Hindlimb muscle (tissue), 1 donor: ENCODE results near the gene COMMD6. TPM values are rescaled to one million over a fixed set of nuclear protein-coding genes. Genes with fewer than 3 reads are reported as not detected.
"Not testable (repeated sequence)": the region's sequence is repeated elsewhere in the genome, so short reads cannot be mapped to it uniquely, and the experiment has no call there.

Source experiments
- DNase-seq: peaks from one replicate; pipeline ENCODE4 v3.0.0-alpha.2; 2013
- polyA plus RNA-seq: library from polyadenylated mRNA; unstranded; fragments of 120-200 nt; gene quantifications from one replicate; pipeline ENCODE4 v1.2.1, GENCODE V29; 2013; ENCODE audit not compliant: insufficient read length

COMMD6 gene
- polyA plus RNA-seq, result 161 TPM

DNA sequence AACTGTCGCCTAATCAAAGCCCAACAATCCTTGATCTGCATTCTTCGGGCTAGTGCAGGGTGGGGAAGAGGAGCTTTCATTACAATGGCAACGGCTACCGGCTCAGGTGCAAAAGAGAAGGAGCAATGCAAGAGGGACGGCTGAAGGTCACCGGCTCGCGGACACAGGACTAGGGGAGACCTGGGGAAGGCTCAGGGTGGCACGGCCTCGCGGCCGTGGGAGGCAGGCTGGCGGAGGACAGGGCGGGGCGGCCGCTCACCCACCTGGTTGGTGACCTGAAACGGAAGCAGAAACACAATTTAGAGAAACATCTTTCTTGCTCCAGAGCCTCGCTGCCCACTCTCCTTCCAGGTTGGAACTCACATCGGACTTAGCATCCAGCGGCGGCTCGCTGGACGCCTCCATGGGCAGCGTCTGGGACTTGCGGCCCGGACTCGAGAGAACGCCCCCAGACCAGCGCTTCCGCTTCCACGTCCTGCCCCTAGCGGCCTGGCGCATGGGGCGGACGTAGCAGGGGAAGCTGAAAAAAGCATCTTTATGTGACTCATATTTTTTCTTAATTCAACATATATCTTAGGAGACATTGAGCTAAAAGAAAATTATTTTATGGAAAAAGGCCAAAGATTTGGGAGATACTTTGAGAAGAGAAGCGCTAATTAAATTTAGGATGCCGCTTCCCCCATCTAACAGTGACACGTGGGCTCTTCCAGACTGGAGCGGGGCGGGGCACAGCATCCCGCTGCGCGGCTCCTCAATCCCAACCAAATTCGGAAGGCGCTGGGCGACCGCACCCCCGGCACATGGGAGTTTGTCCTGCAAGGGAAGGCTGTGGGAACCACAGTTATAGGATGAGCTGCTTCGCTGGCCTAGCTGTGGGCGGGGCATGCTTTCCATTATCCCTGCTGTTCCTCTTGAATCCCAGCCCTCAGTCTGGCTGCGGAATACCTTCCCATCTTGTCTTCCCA, at the start of gene COMMD6:
COMMD6 (minus strand) TSS at position 441 of the 965 bp plus-strand sequence; CDS start at position 405, 36 bp downstream.
- peak; percentile 84 for DNase-seq

DNA sequence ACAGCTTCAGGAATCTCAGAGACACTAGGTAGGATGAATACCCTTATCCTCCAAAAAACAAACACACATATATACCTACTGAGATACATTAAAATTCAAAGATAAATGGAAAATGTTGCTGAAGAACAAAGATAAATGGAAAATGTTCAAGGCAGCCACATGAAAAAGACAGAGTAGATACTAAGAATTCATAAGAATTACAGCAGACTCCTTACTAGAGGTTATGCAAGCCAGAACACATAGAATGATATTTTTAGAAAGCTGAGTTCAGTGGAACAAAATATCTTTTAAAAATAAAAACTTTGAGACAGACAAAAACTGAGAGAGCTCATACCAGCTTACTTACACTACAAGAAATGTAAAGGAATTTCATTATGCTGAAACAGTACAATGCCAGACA, 47.5 kb upstream of the COMMD6 start:
- no peak for DNase-seq

DNA sequence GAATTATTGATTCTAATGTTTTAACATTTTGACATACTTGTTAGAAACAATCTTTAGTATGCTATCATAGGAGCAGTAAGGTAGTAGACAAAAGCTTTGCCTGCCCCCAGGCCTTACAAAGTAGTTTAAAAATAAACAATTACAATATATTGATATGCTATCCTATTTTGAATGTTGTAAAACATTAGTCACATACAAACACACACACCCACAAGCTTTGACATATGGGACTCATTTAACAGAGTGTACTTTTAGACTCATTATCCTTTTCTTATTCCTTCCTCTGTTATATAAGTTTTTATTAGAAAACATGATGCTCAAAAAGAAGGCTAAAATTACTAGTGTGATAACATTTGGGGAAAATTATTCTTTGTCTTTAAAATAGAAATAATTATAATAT, 45.5 kb upstream of the COMMD6 start:
- DNase-seq, result no peak

DNA sequence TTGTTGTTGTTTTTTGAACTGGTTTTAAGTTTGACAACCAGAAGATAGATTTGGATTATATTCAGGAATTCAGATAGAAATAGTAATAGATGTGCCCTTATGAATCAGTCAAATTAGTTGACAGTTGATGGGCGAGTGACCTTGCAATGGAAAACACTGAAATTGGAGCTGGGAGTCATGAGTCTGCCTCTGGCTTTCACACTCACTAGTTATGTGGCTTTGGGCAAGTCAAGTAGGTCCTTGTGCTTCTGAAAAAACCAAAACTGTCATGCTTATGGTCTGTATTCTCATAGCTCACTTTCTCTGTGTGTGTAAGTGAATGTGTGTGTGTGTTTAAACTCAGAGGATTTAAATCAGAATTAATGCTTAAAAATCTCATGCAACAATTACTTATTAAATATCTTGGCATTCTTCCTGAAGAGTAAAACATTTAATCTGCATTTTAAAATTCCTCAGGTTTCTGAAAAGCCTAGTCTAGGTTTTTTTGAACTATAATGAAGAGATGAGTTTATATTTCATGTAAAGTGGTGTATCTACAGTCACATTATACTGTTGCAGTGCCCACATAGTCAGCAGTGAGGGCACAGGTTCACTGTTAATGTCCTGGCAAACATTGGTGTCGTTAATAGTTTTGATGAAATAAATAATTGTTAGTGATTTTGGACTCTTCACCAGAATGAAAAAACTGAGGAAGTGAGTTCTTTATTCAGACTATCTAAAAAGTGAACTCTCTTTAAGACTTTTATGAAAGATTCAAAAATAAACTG, 44.4 kb upstream of the COMMD6 start:
- DNase-seq, result peak; percentile 23

DNA sequence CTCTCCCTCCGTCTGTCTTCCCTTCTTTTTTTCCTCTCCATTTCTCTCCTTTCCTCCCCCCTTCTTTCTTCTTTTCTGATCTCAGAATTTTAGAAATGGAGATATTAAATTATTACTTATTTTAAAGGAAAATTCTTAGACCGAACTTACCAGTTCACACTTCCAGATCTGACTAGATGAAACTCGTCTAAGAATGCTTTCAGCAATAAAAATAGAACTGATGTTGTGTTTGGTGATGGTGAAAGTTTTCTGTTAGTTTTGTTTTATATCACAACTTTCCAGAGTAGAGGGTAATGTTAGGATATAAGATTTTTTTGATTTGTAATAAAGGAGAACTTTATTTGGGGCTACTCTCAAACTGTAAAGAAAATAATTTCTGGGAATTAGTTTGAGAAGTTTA, 41.9 kb upstream of the COMMD6 start:
- DNase-seq, result no peak

DNA sequence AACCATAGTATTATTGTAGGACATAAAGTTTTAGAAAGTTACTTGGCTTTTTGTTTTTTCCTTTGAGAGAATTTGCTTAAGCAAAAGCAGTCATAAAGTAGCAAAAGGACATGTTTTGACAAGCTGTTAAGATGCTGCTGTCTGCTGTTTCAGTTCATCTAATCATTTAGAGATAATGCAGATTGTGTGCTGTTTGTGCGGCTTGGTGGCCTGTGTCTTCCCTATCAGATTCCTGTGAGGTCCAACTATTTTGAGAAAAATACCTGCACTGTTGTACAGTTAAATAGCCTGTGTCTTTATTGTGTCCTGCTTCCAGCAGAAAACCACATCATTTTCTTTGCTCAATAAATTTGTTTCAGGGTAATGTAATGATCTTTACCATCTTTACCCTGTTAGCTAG, 31.9 kb upstream of the COMMD6 start:
- no peak for DNase-seq

DNA sequence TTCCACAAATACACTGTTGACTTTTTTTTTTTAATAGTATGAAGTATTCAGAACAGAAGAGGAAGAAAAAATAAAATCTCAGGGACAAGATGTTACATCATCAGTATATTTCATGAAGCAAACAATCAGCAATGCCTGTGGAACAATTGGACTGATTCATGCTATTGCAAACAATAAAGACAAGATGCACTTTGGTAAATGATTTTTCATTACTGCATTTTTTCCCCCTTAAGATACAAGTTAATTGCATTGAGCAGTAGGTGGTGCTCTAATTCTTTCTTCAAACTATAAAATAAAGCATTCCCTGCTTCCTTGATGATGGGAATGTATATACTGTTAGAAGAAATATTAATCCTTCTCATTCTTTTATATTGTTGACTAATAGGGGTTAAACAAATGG, 29.0 kb upstream of the COMMD6 start:
- DNase-seq, result no peak

DNA sequence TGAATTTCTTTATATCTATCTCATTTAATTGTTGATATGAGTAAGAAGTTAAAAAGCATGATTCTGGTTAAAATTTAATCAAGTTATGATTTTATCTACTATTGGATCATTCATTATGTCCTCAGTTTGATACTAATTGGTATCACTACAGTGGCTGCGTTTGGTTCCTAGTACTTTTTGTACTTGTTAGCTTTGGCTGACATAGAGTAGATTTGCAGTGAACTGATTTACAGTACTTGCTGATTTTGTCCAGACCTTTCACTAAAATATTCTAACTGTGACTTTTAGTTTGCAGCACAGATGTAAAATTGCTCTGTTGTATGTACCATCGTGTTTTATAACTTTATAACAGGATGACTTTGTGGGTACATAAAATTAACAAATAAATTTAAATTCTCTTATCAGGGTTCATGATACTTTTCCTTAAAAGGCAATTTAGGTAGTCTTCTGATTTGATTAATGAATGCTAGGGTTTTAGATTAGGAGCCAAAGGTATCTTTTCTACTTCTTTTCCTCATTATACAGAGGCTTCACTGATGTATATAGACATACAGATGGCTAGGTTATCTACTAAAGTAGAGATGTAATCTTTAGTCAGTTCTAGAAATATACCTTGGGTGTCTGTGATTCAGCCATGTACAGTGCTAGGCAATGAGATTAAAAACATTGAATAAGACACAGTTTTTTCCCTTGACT, 20.7 kb upstream of the COMMD6 start:
- DNase-seq, result no peak

DNA sequence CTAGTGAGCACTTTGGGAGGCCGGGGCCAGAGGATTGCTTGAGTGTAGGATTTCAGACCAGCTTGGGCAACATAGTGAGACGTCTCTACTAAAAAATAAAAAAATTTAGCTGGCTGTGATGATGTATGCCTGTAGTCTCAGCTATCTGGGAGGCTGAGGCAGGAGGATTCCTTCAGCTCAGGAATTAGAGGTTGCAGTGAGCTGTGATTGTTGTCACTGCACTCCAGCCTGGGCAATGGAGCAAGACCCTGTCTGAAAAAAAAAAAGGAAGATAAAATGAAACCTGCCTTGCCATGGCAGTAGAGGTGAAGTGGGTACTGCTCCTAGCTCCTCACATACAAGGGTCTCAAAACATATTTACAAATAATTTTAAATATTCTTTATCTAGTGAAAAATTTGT, 19.3 kb upstream of the COMMD6 start:
- DNase-seq, result no peak

DNA sequence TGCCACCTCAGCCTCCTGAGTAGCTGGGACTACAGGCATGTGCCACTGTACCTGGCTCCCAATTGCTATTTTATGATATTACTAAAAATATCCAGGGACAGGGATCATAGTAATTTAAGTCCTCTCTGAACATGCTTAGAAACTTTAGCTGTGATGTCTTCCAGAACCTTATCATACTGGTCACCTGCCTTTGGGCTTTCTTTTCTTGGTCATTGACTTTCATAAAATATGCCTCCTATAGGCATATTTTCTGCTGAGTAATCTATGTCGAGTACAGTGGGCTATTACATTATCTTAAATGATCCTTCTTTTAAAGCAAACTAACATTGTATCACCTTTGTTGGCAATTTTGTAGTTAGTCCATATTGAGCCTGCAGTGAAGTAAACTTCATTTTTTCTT, 18.2 kb upstream of the COMMD6 start:
- DNase-seq, result no peak

DNA sequence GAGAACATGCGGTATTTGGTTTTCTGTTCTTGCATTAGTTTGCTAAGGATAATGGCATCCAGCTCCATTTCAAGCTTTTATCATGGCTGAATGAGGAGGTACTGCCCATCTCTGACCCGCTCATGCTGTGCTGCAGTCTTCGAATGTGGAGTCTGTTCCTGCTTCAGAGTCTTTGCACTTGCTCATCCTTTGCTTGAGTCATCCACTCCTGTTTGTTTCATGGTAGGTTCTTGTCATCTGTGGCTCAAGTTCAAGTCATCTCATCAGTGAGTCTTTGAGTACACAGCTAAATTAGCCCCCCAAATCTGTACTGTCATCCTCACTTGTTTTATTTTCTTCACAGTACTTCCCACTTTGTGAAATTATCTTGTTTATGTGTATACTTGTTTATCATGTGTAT, 17.3 kb upstream of the COMMD6 start:
- no peak for DNase-seq

DNA sequence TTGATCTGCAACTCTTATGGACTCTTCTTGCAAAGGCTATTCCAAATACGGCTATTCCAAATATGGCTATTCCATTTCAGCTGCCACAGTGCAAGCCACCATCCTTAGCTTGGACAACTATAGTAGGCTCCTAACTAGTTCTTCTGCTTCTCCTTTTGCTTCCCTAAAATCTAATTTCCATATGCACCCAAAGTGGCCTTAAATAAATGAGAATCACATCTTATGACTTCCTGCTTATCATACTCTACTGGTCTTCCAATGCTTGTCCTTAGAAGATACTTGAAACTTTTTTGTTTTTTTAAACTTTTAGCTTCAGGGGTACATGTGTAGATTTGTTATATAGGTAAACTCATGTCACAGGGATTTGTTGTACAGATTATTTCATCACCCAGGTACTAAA, 16.8 kb upstream of the COMMD6 start:
- no peak for DNase-seq

DNA sequence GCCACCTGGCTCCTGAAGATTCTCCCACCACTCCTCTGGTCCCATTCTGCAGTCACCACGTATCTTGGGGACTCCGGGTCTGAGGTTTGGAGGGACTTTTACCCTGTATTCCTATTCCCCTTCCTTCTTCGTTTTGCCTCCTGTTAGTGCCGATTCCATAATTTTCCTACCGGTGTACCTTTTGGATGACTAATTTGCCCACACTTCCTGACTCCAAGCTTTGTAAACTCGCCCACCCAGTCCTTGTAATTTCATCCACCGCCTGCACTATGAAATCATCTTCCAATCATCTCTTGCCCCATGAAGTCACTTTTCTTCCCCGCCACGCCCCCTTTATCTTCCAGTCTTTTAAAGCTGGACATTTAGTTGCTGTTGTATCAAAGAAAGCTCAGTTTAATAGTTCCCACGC, 12.5 kb upstream of the COMMD6 start:
- DNase-seq, result peak; percentile 30

DNA sequence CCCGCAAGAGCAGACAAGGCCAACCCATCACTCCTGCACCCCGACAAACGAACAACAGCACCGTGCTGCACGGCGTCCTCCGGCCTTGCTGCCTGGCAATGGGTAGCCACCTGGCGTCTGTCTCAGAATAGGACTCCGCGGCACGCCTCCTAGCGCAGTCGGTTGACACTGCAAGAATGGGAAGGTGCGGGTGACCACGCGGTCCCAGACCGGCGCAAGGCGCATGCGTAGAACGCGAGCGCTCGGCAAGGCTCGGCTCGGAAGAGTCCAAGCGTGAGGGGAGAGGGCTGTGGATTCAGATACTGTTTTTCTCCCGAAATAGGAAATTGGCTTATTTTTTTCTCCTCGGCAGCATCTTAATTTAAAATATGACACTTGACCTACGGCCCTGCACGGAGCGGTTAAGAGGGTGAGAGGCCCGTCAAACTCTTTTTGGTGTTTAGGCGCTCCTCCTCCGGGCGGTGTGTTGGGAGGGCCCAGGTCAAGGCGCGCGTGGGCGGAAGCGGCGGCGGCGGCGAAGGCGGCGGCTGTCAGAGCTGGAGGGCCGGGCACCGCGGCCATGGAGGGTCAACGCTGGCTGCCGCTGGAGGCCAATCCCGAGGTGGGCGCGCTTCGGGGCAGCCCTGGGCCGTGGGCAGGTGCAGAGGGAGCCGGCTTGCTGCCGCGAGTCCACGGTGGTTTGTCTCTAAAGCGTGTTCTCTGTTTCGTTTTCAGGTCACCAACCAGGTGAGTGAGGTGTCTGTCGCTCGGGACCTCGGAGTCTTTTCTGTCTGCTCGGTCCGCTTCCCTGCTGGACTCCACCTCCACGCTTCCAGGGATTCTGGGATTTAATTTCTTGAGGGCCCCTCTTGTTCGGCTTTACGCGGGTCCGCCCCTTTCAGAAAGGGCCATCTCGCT, 11.9 kb upstream of the COMMD6 start, which contains the start of gene UCHL3:
UCHL3 (plus strand) TSS at position 530 of the 897 bp plus-strand sequence; CDS start at position 560, 30 bp downstream.
- DNase-seq, result peak; percentile 98

DNA sequence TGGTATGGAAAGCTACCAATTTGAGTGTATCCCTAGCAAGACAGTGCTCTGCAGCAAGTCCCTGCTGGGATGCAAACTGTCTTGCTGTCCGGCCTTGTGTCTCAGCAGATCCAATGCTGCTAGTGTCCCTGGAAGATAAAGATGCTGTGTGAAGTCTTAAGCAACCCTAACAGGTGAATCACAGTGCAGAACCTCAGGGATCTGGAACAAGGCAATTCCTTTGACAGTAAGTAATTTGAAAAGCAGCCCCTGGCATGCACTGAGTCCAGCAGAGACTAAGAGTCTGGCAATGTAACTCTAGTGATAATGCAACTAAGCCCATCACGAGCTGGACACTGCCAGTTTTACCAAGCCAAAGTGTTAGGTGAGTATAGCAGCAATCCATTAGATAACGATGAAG, 10.3 kb upstream of the COMMD6 start:
- DNase-seq, result no peak

DNA sequence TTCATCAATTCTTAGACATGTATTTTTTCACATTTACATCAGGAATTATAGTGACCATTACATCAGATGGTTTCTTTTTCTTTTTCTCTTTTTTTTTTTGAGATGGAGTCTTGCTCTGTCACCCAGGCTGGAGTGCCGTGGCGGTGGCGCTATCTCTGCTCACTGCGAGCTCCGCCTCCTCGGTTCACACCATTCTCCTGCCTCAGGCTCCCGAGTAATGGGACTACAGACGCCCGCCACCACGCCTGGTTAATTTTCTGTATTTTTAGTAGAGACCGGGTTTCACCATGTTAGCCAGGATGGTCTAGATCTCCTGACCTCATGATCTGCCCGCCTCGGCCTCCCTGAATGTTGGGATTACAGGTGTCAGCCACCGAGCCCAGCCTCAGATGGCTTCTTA, 7.7 kb upstream of the COMMD6 start:
- not testable (repeated sequence) for DNase-seq

DNA sequence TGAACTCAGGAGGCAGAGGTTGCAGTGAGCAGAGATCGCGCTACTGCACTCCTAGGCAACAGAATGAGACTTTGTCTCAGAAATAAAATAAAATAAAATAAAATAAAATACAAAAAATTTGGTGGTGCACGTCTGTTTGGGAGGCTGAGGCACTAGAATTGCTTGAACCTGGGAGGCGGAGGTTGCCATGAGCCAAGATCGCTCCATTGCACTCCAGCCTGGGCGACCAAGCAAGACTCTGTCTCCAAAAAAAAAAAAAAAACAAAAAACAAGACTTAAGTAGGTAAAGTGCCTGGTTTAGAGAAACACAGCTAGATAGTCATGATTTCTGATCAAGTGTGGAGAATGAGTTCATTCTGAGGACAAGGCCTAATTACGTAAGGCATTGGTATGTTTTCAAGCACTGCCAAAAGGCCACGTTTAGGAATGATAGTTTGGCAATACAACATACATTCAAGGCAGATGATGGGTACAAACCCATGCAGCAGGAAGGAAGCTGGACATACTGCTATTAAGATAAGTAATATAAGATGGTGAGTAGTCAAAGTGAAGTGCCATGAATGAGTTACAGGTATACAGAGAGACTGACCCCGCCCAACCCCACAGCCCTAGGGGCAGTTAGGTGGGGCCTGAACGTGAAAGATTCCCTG, 7.2 kb upstream of the COMMD6 start:
- DNase-seq, result no peak

DNA sequence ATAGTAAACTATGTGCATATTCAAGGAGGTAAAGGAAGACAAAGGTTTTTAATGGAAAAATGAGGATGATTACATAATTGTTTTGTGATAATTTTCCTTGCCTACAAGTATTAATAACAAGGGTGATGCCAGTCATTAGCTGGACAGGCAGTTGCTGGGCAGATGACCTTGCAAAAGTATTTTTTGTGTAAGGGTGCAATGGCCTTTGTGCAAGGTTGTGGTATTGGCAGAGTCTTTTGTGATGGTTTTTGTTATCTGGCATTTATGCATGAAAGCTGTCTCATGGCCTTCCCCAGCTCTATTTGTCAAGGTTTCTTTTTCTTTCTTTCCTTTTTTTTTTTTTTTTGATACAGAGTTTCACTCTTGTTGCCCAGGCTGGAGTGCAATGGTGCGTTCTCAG, 4.3 kb upstream of the COMMD6 start:
- no peak for DNase-seq

DNA sequence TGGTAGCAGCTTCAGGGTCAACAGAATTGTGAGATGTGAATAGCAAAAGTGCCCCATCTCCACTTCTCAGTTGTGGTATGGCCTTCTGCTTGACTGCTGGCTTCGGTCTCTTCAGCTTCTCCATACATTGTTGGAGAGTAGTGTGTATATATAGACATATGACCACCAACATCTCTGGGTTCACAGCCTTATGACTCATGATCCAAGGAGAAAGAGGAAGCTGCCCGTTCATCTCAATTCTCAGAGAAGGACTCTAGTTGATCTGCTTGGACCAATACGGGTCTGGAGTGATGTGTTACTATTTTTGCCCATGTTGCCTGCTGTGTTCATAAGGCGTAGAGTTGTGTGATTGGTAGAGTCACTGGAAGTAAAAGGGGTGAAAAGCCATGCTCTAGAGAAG, 3.6 kb upstream of the COMMD6 start:
- no peak for DNase-seq

DNA sequence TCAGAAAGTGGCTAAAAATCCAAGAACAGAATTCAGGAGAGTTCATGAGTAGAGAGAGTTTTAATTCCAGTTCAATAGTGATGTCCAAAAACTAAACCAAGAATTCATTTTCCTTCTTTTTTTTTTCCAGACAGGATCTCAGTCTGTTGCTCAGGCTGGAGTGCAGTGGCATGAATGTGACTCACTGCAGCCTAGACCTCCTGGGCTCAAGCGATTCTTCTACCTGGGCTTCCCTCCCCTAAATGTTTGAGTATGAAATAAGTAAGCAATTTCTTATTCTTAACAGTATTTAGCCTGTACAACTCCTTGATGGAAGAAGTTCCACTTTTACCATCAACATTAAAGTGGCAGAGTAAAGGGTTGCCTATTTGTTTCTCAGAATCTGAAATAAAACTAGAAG, 3.8 kb downstream of the COMMD6 start:
- DNase-seq, result no peak

DNA sequence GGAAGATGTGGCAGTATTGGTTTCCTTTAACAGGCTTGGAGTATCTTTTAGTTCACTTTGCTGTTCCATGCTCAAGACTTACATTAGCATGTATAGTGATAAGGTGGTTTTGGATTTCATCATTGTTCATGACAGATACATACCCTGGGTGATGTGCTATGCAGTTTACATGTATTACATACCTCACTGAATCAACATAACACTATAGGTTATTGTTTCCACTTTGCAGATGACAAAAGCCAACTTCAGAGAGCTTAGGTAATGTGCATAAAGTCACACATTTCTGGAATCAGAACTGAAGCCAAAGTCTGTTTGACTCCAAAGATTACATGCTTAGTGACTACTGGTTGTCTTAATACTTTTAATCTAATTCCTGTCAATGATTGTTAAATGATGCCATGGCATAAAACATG, 7.1 kb downstream of the COMMD6 start:
- no peak for DNase-seq
